Dendritic cell treated with granulocyte-macrophage colony-stimulating factor and Interleukin-4, amounts not matched to agents 40 ng/mL and 50 ng/mL, for 4 days (primary cell): ENCODE results near the gene HNRNPA3.

ENCODE experiments used
- H3K27ac Mint-ChIP-seq: one replicate; pipeline ENCODE4 v1.8.0; 2022; ENCODE audit warnings: mild to moderate bottlenecking, mixed read lengths
- H3K27me3 Mint-ChIP-seq: one replicate; pipeline ENCODE4 v1.8.0; 2022; ENCODE audit warnings: mild to moderate bottlenecking, mixed read lengths
- H3K36me3 Mint-ChIP-seq: one replicate; pipeline ENCODE4 v1.8.0; 2022; ENCODE audit warnings: low read depth, mixed read lengths
- H3K4me1 Mint-ChIP-seq: one replicate; pipeline ENCODE4 v1.8.0; 2022; ENCODE audit warnings: low read depth, mixed read lengths
- H3K4me3 Mint-ChIP-seq: one replicate; pipeline ENCODE4 v1.8.0; 2022; ENCODE audit warnings: mild to moderate bottlenecking, moderate library complexity, mixed read lengths
- H3K9me3 Mint-ChIP-seq: one replicate; pipeline ENCODE4 v1.8.0; 2022; ENCODE audit warnings: mixed read lengths
- intact Hi-C: fragments of 100-400 bp; cut with micrococcal nuclease; formaldehyde crosslinking; loops from one replicate; pipeline ENCODE4 v1.15.0; 2022

Gene HNRNPA3

GRCh38 chr2:177212106-177212890 is at the start of gene HNRNPA3:
Gene HNRNPA3, plus strand, starts transcription at chr2:177212794. Its CDS starts 6 bp downstream, at chr2:177212800.
- Mint-ChIP-seq H3K36me3 (peaks cover 54% of the 10 kb centered on the region), H3K4me3 (peak within 1 kb of the TSS; percentile 85), H3K27me3 (no peaks in the 10 kb centered on the region), H3K4me1 (peaks cover 27% of the 10 kb centered on the region), H3K27ac (peak within 1 kb of the TSS; percentile 99), H3K9me3 (no peaks in the 10 kb centered on the region)
- intact Hi-C loops: loop anchor here (1.0 to 2.0 kb wide), 3 partner anchors 28 to 52 kb away; partner anchors contain the start of gene NFE2L2

DNA sequence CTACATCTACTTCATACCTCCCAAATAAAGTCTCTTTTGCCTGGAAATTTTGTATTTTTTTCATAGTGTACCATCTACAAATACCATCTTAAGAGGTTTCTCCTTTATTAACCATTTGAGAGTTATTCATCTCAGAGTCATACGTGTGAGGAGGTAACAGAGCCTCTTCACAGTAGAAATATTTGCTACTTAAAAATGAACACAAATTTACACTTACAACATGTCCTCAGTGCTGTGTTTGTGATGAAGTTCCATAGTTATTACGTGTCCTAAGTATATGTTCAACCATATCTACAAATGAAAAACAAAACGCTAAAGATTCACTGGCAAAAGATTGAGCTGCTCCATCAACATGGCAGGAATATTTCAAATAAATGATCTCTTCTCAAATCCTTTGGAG is 48.5 kb upstream of the HNRNPA3 start:
- Mint-ChIP-seq H3K27me3 (no peaks in the 10 kb centered on the region), H3K4me3 (no peak overlapping the region), H3K4me1 (peaks cover 12% of the 10 kb centered on the region), H3K36me3 (no peaks in the 10 kb centered on the region), H3K9me3 (no peaks in the 10 kb centered on the region), H3K27ac (no peak overlapping the region)
- intact Hi-C loops: loop anchor here (1.0 to 10.0 kb wide), 8 partner anchors 49 to 1037 kb away; partner anchors contain the start of genes HNRNPA3 and HOXD8

- Mint-ChIP-seq H3K36me3 (no peaks in the 10 kb centered on the region), H3K4me3 (no peak overlapping the region), H3K27ac (no peak overlapping the region), H3K27me3 (no peaks in the 10 kb centered on the region), H3K4me1 (peaks cover 12% of the 10 kb centered on the region), H3K9me3 (no peaks in the 10 kb centered on the region)
- intact Hi-C loops: loop anchor here (1.0 to 10.0 kb wide), 8 partner anchors 48 to 1037 kb away; partner anchors contain the start of genes HNRNPA3 and HOXD8
These were observed 48.0 kb upstream of the HNRNPA3 start for GRCh38 chr2:177164584-177165052.

GRCh38 chr2:177165061-177165583 is 47.5 kb upstream of the HNRNPA3 start:
- intact Hi-C loops: loop anchor here (2.0 to 10.0 kb wide), 4 partner anchors 48 to 600 kb away; partner anchors contain the start of gene HNRNPA3
- Mint-ChIP-seq H3K36me3 (no peaks in the 10 kb centered on the region), H3K9me3 (no peaks in the 10 kb centered on the region)

GRCh38 chr2:177165721-177166711 is 46.6 kb upstream of the HNRNPA3 start:
- H3K4me1 Mint-ChIP-seq: peaks cover 20% of the 10 kb centered on the region
- H3K36me3 Mint-ChIP-seq: no peaks in the 10 kb centered on the region
- H3K27ac Mint-ChIP-seq: no peak overlapping the region
- H3K27me3 Mint-ChIP-seq: no peaks in the 10 kb centered on the region
- H3K9me3 Mint-ChIP-seq: no peaks in the 10 kb centered on the region
- intact Hi-C loops: loop anchor here (2.0 to 10.0 kb wide), 4 partner anchors 47 to 599 kb away; partner anchors contain the start of gene HNRNPA3
- peak overlapping the region; percentile 63 for H3K4me3 Mint-ChIP-seq

More at GRCh38 chr2:177165061-177165583, 47.5 kb upstream of the HNRNPA3 start:
- Mint-ChIP-seq H3K4me1 (peaks cover 15% of the 10 kb centered on the region), H3K4me3 (no peak overlapping the region), H3K27ac (no peak overlapping the region), H3K27me3 (no peaks in the 10 kb centered on the region)

GRCh38 chr2:177169810-177170514 is 42.6 kb upstream of the HNRNPA3 start:
- peaks cover 38% of the 10 kb centered on the region for H3K4me1 Mint-ChIP-seq
- H3K27me3 Mint-ChIP-seq: no peaks in the 10 kb centered on the region
- no peaks in the 10 kb centered on the region for H3K36me3 Mint-ChIP-seq
- H3K9me3 Mint-ChIP-seq: no peaks in the 10 kb centered on the region
- no peak overlapping the region for H3K4me3 Mint-ChIP-seq
- intact Hi-C loops: loop anchor here (10.0 kb wide), 2 partner anchors 555 to 595 kb away; no protein-coding TSS in a partner anchor
- no peak overlapping the region for H3K27ac Mint-ChIP-seq

GRCh38 chr2:177171418-177171865 is 41.2 kb upstream of the HNRNPA3 start:
- no peaks in the 10 kb centered on the region for H3K9me3 Mint-ChIP-seq
- peaks cover 30% of the 10 kb centered on the region for H3K4me1 Mint-ChIP-seq
- H3K4me3 Mint-ChIP-seq: no peak overlapping the region
- intact Hi-C loops: no loop called here
- H3K36me3 Mint-ChIP-seq: no peaks in the 10 kb centered on the region
- peak overlapping the region; percentile 52 for H3K27ac Mint-ChIP-seq
- H3K27me3 Mint-ChIP-seq: peaks cover 2% of the 10 kb centered on the region

GRCh38 chr2:177172034-177172880 is 40.3 kb upstream of the HNRNPA3 start:
- Mint-ChIP-seq H3K36me3 (no peaks in the 10 kb centered on the region), H3K27ac (peak overlapping the region; percentile 52), H3K9me3 (no peaks in the 10 kb centered on the region), H3K27me3 (peaks cover 2% of the 10 kb centered on the region), H3K4me3 (no peak overlapping the region), H3K4me1 (peaks cover 26% of the 10 kb centered on the region)
- intact Hi-C loops: no loop called here

DNA sequence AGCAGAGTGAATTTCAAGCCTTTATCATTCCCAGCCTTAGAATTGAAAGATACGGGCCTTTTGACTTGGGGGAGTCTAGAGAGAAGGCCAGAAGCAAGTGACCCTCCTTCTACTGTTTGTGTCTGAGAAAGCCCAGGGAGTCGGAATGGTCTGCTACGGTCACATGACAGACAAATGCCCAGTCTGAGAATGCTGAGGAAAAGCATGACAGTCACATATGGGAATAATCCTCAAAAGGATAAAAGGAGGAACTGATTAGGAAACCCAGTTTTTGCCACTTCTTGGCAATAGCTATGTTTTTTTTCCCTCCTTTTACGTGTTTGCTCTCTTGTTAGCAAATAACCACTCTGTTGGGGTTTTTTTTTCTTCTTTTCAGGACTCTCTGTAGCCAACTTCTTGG is 38.1 kb upstream of the HNRNPA3 start:
- H3K36me3 Mint-ChIP-seq: no peaks in the 10 kb centered on the region
- H3K9me3 Mint-ChIP-seq: no peaks in the 10 kb centered on the region
- H3K27me3 Mint-ChIP-seq: peaks cover 2% of the 10 kb centered on the region
- H3K4me1 Mint-ChIP-seq: peaks cover 26% of the 10 kb centered on the region
- H3K4me3 Mint-ChIP-seq: no peak overlapping the region
- no peak overlapping the region for H3K27ac Mint-ChIP-seq
- intact Hi-C loops: no loop called here

DNA sequence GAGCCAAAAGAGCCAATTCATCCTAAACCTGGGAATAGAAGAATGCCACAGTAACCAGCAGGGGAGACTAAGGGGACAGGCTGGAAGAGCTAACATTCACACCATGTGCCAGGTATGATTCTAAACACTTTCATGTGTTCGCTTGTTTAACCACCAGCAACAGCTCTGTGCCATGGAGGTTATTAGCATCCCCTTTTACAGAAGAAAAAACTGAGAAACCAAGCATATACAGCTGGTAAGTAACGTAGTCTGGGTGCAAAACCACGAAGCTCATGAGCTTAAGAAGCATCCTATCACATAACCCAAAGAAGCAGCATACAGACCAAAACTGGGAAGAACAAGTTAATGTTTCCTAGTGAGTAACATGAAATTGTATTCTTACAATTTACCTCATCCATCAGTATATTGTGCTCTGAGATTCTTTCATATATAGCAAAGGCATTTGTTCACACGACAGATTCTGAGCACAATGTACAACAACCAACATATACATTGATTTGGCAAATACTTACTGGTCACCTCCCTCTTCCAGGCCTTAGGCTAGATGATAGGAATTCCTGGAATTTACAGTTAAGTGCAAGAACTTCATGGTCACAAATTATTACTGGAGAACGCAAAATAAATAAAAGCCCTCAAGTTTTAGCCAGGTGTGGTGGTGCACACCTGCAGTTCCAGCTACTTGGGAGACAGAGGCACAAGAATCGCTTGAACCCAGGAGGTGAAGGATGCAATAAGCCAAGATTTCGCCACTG is 36.5 kb upstream of the HNRNPA3 start:
- Mint-ChIP-seq H3K27ac (no peak overlapping the region), H3K4me1 (peaks cover 17% of the 10 kb centered on the region), H3K36me3 (no peaks in the 10 kb centered on the region), H3K4me3 (no peak overlapping the region), H3K9me3 (no peaks in the 10 kb centered on the region), H3K27me3 (peaks cover 2% of the 10 kb centered on the region)
- intact Hi-C loops: no loop called here

- no peaks in the 10 kb centered on the region for H3K36me3 Mint-ChIP-seq
- no peak overlapping the region for H3K27ac Mint-ChIP-seq
- no peak overlapping the region for H3K4me3 Mint-ChIP-seq
- intact Hi-C loops: no loop called here
- no peaks in the 10 kb centered on the region for H3K9me3 Mint-ChIP-seq
- H3K4me1 Mint-ChIP-seq: peaks cover 10% of the 10 kb centered on the region
- H3K27me3 Mint-ChIP-seq: peaks cover 2% of the 10 kb centered on the region
These were observed 33.8 kb upstream of the HNRNPA3 start for GRCh38 chr2:177178797-177179196.

GRCh38 chr2:177179227-177179626 is 33.4 kb upstream of the HNRNPA3 start:
- H3K27ac Mint-ChIP-seq: no peak overlapping the region
- no peaks in the 10 kb centered on the region for H3K36me3 Mint-ChIP-seq
- peaks cover 2% of the 10 kb centered on the region for H3K27me3 Mint-ChIP-seq

More at GRCh38 chr2:177179227-177179626, 33.4 kb upstream of the HNRNPA3 start:
- Mint-ChIP-seq H3K9me3 (no peaks in the 10 kb centered on the region), H3K4me3 (no peak overlapping the region), H3K4me1 (peaks cover 8% of the 10 kb centered on the region)
- intact Hi-C loops: no loop called here
